ENCODE measurements around the gene UBE2J2.
A peak's percentile ranks its signal among the peaks of the same experiment; 100 is the strongest.

Gene UBE2J2

DNA sequence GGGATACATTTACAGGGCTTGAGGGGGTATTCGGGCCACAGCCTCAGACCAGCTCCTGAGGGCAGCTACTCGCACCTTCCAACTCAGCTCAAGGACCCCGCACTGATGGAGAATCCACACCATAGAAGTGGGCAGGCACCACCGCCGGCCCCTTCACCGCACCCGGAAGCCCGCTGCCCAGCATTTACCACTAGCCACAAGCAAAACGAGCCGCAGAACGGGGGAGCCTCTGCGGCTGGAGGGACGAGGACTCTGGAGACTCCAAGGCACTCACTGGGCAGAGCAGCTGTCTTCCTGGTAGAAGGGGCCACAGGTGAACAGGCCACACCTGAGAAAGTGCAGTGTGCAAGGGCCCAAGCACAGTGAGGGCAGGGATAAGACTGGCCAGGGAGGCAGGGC lies 5.4 kb downstream of the UBE2J2 start:
- peaks cover 34% of the 10 kb centered on the region for H3K36me3 Mint-ChIP-seq (ENCODE audit: low read depth)
- no peak overlapping the region for H3K4me3 Mint-ChIP-seq
- no peaks in the 10 kb centered on the region for H3K9me3 Mint-ChIP-seq
- no peak for DNase-seq (ENCODE audit: low spot score)
- H3K4me1 Mint-ChIP-seq (ENCODE audit: low read depth): peaks cover 26% of the 10 kb centered on the region
- no peak overlapping the region for H3K27ac Mint-ChIP-seq
- no peaks in the 10 kb centered on the region for H3K27me3 Mint-ChIP-seq (ENCODE audit: low read depth)

DNA sequence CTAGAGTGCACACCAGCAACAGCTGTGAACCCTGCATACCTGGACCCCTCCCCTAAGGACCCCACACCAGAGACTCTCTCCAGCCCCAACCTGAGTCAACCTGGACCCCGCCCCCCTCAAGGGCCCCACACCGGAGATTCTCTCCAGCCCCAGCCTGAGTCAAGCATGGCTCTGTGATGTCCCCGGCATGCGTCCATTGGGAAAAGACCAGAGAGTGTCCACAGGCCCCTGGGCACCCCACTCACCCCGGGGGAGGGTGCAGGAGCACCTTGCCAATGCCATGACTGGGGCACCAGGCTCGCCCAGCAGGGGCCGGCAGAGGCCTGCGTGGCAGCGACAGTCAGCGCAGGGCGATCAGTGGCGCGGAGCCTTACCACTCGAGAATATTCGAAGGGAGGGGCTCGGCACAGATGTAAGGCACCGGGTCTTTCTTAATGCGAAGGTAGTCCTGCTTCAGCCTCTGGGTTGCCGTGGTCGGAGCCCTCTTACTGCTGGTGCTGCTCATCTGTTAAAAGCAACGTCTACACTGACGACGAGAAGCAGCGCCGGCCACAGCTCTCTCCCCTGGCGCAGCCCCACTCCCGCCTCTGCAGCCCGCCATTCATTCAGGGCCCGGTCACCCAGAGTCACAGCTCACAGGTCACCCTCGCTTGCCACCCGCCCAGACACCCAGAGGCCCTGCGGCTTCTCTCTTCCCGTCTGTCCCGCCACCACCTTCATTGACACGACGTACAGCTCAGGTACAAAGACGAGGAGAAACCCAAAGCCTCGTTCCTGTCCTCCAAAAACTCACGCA lies 6.0 kb downstream of the UBE2J2 start:
- H3K4me1 Mint-ChIP-seq (ENCODE audit: low read depth): peaks cover 24% of the 10 kb centered on the region
- H3K36me3 Mint-ChIP-seq (ENCODE audit: low read depth): peaks cover 34% of the 10 kb centered on the region
- no peaks in the 10 kb centered on the region for H3K27me3 Mint-ChIP-seq (ENCODE audit: low read depth)
- H3K4me3 Mint-ChIP-seq: no peak overlapping the region
- H3K9me3 Mint-ChIP-seq: no peaks in the 10 kb centered on the region
- DNase-seq (ENCODE audit: low spot score): no peak
- H3K27ac Mint-ChIP-seq: no peak overlapping the region

DNA sequence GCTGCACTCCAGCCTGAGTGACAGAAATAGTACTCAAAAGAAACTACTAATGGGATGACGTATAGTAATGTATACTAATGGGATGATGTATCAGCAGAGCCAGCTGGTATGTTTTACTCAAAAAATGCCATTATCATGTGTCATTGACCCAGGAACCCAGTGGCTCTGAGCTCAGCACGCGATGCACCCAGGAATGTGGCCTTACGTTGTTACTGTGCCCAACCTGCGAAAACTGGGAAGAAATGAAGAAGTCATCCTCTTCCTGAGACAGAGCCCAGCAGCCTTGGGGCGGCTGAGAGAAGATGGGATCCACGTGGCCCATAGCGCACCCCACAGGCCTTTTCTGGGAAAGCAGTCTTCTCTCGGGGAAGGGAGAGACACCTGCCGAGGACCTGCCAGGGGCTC lies 8.8 kb downstream of the UBE2J2 start:
- no peak for DNase-seq (ENCODE audit: low spot score)
- Mint-ChIP-seq H3K27me3 (ENCODE audit: low read depth) (no peaks in the 10 kb centered on the region), H3K9me3 (no peaks in the 10 kb centered on the region), H3K27ac (no peak overlapping the region), H3K36me3 (ENCODE audit: low read depth) (peaks cover 35% of the 10 kb centered on the region), H3K4me1 (ENCODE audit: low read depth) (peaks cover 2% of the 10 kb centered on the region), H3K4me3 (no peak overlapping the region)

DNA sequence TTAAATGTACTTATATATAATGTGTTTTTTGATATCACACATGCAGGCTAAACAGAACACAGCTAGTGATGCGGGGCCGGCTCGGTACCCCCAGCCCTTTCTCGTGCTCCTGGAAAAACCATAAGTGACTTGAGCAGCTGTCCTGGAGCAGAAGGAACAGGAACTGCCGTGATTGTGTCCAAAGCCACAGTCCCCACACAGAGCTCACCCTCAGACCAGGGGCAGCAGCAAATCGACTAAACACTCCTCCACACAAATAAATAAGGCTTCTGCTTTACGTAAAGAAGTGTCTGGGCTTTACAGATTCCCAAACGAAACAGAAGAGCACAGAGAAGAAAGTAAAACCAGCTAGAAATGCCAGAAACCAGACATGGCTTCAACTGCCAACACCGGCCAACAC lies 9.6 kb downstream of the UBE2J2 start:
- no peaks in the 10 kb centered on the region for H3K27me3 Mint-ChIP-seq (ENCODE audit: low read depth)
- H3K27ac Mint-ChIP-seq: no peak overlapping the region
- H3K36me3 Mint-ChIP-seq (ENCODE audit: low read depth): peaks cover 40% of the 10 kb centered on the region
- peaks cover 2% of the 10 kb centered on the region for H3K4me1 Mint-ChIP-seq (ENCODE audit: low read depth)
- DNase-seq (ENCODE audit: low spot score): no peak
- H3K9me3 Mint-ChIP-seq: no peaks in the 10 kb centered on the region
- no peak overlapping the region for H3K4me3 Mint-ChIP-seq

DNA sequence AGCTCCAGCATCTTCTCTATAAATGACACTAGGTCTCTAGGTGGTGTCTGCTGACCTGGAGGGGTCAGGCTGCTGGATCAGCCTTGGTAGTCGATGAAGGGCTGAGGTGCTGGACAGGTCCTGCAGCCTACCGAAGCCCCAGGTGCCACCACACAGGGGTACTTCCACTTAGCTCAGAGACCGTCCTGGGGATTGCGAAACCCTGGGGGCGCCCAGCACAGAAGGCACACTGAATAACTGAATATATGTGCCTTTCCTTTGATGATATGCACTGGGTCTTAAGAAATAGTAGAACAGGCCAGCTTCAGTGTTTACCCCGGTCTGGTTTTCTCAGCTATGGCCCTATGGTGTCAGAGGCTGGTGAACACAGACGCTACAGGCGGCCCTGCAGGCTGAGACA lies 10.9 kb downstream of the UBE2J2 start:
- Mint-ChIP-seq H3K9me3 (no peaks in the 10 kb centered on the region), H3K27ac (no peak overlapping the region), H3K36me3 (ENCODE audit: low read depth) (peaks cover 42% of the 10 kb centered on the region), H3K4me1 (ENCODE audit: low read depth) (peaks cover 4% of the 10 kb centered on the region), H3K4me3 (no peak overlapping the region), H3K27me3 (ENCODE audit: low read depth) (no peaks in the 10 kb centered on the region)
- DNase-seq (ENCODE audit: low spot score): no peak

DNA sequence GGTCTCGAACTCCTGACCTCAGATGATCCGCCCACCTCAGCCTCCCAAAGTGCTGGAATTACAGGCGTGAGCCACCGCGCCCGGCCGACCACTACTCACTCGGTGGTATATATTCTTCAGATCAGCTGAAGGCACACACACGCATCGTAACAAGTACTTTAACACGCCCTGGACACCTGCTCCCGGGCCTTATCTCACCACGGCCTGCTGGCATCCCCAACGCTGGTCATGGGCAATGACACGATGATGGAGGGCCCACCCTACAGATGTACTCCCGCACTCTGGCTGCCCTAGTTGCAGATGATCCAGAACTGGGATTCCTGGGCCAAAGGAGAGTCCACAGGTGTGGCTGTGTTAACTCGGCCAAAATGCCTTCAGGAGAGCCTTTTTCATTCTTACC lies 11.6 kb downstream of the UBE2J2 start:
- Mint-ChIP-seq H3K27ac (no peak overlapping the region), H3K27me3 (ENCODE audit: low read depth) (no peaks in the 10 kb centered on the region), H3K4me1 (ENCODE audit: low read depth) (peaks cover 5% of the 10 kb centered on the region), H3K36me3 (ENCODE audit: low read depth) (peaks cover 41% of the 10 kb centered on the region), H3K9me3 (no peaks in the 10 kb centered on the region), H3K4me3 (no peak overlapping the region)
- DNase-seq (ENCODE audit: low spot score): no peak

DNA sequence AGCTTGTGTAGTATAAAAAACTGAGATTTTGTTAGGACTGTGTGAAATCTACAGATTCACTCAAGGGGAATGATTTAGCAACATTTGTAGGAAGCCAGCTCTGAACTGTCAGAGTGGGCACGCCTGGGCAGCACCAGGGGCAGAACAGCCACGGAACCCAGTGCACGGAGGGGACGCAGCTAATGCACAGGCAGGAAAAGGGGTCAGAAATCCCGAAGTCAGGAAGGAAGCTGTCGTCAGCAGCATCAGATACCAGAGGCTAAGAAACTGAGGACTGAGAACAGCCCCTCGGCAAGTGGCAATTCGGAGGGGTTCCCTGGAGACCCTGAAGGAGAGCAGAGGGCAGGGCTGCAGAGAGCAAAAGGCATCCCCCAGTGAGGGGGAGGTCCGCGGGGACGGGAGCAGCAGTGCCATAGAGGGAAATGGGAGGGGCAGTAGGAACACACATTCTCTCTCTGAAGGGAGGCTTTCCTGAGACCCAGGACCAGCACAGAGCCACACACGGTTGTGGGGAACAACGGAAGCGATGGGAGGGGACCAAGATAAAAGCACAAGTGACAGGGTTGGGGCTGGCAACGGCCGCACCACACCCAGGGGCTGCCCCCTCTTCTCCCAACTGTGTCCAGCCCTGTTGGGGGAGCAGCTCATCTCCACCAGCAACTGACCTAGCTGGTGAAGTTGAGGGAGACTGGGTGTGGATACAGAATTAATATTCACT lies 12.7 kb downstream of the UBE2J2 start:
- Mint-ChIP-seq H3K36me3 (ENCODE audit: low read depth) (peaks cover 42% of the 10 kb centered on the region), H3K9me3 (no peaks in the 10 kb centered on the region), H3K4me1 (ENCODE audit: low read depth) (peaks cover 5% of the 10 kb centered on the region), H3K4me3 (peak overlapping the region; percentile 37), H3K27me3 (ENCODE audit: low read depth) (no peaks in the 10 kb centered on the region), H3K27ac (peak overlapping the region; percentile 55)
- no peak for DNase-seq (ENCODE audit: low spot score)

DNA sequence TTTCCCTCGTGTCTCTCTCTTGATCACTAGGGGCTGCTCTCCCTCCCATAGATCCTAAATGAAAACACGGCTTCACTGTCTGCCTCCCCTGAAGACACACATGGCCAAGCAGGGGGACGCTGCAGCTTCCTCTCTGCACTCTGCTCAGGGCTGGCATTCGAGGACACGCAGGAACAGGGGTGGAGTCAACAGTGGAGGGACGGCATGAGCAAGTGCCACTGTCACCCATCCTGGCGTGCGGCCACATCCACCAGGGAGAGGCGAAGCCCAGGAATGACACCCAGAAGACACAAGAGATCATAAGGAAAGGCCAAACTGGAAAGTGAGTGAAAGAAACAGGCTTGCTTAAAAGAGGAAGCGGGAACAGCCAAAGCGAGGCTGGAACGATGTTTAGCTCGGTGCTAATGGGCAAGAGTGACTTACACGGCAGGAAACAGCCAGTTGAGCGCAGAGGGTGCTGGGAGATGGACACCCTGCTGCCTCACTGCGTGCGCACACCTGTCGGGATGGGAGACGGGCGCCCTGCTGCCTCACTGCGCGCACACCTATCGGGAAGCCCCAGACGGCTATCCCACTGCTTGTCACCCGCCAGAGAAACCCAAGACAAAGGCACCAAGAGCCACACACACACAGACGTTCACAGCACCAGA lies 13.6 kb downstream of the UBE2J2 start:
- H3K4me1 Mint-ChIP-seq (ENCODE audit: low read depth): peaks cover 5% of the 10 kb centered on the region
- H3K36me3 Mint-ChIP-seq (ENCODE audit: low read depth): peaks cover 38% of the 10 kb centered on the region
- H3K9me3 Mint-ChIP-seq: no peaks in the 10 kb centered on the region
- peak overlapping the region; percentile 45 for H3K27ac Mint-ChIP-seq
- DNase-seq (ENCODE audit: low spot score): no peak
- no peaks in the 10 kb centered on the region for H3K27me3 Mint-ChIP-seq (ENCODE audit: low read depth)
- no peak overlapping the region for H3K4me3 Mint-ChIP-seq

DNA sequence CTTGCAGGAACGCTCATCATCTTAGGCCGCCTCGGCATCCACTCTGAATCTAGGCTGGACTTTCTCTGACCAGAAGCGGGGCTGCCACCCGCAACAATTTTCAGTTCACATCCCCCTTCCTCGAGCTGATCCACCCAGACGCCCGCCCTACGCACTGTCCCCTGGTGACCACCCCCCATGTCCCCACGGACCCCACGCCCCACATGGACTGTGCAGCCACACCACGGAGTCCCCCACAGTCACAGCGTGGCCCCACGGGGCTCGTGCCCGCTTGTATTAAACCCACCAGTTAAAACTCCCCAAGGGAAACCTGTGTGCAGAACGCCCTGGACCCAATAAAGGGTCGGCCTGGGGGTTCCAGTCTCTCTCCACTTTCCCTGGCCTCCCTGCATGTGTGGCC lies 14.1 kb downstream of the UBE2J2 start:
- peak overlapping the region; percentile 45 for H3K27ac Mint-ChIP-seq

DNA sequence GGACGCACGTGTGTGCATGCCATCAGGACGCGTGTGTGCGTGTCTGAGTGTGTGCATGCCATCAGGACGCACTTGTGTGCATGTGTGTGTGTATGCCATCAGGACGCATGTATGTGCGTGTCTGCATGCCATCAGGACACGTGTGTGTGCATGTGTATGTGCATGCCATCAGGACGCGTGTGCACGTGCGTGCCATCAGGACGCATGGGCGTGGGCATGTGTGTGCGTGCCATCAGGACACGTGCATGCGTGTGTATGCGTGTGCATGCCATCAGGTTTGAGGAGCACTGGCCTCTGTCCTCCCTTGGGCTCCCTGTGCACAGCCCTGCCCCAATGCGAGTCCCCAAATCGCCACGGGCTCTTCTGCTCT lies 14.6 kb downstream of the UBE2J2 start:
- Mint-ChIP-seq H3K4me1 (ENCODE audit: low read depth) (peaks cover 5% of the 10 kb centered on the region), H3K27ac (no peak overlapping the region), H3K27me3 (ENCODE audit: low read depth) (no peaks in the 10 kb centered on the region), H3K9me3 (no peaks in the 10 kb centered on the region), H3K36me3 (ENCODE audit: low read depth) (peaks cover 44% of the 10 kb centered on the region), H3K4me3 (no peak overlapping the region)
- DNase-seq (ENCODE audit: low spot score): no peak

More for the DNA sequence above, 14.1 kb downstream of the UBE2J2 start:
- peaks cover 43% of the 10 kb centered on the region for H3K36me3 Mint-ChIP-seq (ENCODE audit: low read depth)
- no peaks in the 10 kb centered on the region for H3K9me3 Mint-ChIP-seq
- H3K4me1 Mint-ChIP-seq (ENCODE audit: low read depth): peaks cover 5% of the 10 kb centered on the region
- no peak for DNase-seq (ENCODE audit: low spot score)
- no peaks in the 10 kb centered on the region for H3K27me3 Mint-ChIP-seq (ENCODE audit: low read depth)
- no peak overlapping the region for H3K4me3 Mint-ChIP-seq

DNA sequence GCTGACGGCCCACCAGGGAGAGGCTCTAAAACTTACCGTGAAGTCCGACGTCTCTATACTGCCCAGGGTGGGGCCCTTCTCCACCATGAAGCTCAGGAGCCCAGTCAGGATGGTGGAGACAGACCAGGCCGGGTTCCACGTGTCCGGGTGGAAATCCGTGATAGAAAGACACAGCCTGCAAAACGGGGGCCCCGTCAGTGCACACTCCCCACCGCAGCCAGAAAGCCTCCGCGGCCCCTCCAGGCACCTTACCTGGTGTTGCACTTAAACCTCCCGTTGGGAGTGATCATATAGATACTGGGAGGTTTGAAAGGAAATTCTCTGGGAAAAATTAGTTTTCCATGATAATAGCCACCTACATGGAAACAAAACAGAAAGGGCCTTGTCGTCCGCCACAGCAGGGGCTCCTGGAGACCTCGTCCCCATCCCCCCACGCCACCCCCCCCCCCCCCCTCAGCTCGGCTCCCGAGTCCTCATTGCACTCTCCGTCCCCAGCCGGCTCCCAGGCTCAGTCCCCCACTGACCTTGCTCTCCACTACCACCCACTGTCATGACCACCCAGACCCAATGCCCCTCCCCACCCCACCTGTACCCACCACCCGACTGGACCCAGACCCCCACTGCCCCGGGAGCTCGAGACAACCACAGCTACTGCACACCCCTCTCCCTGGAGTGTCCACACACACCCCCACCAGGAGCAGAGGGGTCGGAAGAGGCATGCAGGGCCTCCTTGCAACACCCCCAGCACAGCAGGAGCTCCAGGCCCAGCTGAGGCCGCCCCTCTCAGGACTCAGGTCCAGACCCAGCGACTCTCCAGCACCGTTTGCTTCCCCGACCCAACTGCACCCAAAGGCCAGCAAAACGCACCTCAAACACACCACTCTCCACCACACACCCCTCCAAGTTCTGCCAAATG lies 16.4 kb downstream of the UBE2J2 start:
- no peak overlapping the region for H3K4me3 Mint-ChIP-seq
- H3K27me3 Mint-ChIP-seq (ENCODE audit: low read depth): no peaks in the 10 kb centered on the region
- H3K27ac Mint-ChIP-seq: peak overlapping the region; percentile 54
- H3K36me3 Mint-ChIP-seq (ENCODE audit: low read depth): peaks cover 48% of the 10 kb centered on the region
- no peak for DNase-seq (ENCODE audit: low spot score)
- peaks cover 5% of the 10 kb centered on the region for H3K4me1 Mint-ChIP-seq (ENCODE audit: low read depth)
- H3K9me3 Mint-ChIP-seq: no peaks in the 10 kb centered on the region

DNA sequence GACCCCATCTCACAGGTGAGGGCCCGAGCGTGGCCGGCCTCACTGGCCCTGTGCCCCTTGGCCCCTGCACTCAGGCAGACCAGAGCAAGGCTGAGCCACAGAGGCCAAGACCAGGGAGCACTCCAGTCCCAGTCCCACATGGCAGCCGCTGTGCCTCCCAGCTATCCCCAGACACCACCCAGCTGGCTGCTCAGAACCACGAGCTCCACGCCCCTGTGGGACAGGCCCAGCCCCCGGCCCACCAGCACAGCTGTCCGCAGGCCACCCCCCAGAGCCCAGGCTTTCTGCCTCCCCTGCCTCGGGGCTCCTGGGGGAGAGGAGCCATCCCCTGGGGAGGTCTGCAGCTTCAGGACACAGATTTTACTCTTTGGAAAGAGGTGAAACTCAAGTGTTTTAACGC lies 18.0 kb downstream of the UBE2J2 start:
- Mint-ChIP-seq H3K9me3 (no peaks in the 10 kb centered on the region), H3K4me1 (ENCODE audit: low read depth) (peaks cover 8% of the 10 kb centered on the region), H3K4me3 (no peak overlapping the region), H3K36me3 (ENCODE audit: low read depth) (peaks cover 46% of the 10 kb centered on the region), H3K27me3 (ENCODE audit: low read depth) (no peaks in the 10 kb centered on the region), H3K27ac (no peak overlapping the region)
- DNase-seq (ENCODE audit: low spot score): no peak

DNA sequence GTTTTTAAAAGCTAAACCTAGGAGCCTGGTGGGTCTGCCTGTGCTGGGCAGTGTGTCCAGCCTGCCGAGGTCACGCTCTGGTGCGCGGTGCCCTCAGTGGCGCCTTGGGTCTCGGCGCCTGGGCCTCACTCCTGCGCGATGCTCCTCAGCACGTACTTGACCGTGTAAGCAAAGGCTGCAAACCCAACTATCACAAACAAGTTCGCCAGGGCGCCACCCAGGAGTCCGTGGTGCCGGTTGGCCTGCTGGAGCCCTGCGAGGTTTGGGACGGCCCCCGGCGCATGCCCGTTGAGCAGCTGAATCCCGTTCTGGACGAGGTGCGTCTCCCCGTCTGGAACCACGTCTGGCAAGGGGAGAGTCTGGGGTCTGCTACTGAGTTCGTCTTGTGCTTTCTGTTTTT lies 18.6 kb downstream of the UBE2J2 start:
- H3K4me3 Mint-ChIP-seq: no peak overlapping the region
- DNase-seq (ENCODE audit: low spot score): no peak
- H3K4me1 Mint-ChIP-seq (ENCODE audit: low read depth): peaks cover 10% of the 10 kb centered on the region
- H3K36me3 Mint-ChIP-seq (ENCODE audit: low read depth): peaks cover 42% of the 10 kb centered on the region
- no peaks in the 10 kb centered on the region for H3K27me3 Mint-ChIP-seq (ENCODE audit: low read depth)
- H3K9me3 Mint-ChIP-seq: no peaks in the 10 kb centered on the region
- no peak overlapping the region for H3K27ac Mint-ChIP-seq
